ENCODE measurements around the gene STAG2. TPM values are rescaled to one million over a fixed set of nuclear protein-coding genes. Genes with fewer than 3 reads are reported as not detected.

STAG2 gene
- total and polyA plus RNA-seq, 2 donors (not counting 3 experiments of a cell fraction or from before 2014, with no cell fraction given), result 12.7 to 55.9 TPM

DNA sequence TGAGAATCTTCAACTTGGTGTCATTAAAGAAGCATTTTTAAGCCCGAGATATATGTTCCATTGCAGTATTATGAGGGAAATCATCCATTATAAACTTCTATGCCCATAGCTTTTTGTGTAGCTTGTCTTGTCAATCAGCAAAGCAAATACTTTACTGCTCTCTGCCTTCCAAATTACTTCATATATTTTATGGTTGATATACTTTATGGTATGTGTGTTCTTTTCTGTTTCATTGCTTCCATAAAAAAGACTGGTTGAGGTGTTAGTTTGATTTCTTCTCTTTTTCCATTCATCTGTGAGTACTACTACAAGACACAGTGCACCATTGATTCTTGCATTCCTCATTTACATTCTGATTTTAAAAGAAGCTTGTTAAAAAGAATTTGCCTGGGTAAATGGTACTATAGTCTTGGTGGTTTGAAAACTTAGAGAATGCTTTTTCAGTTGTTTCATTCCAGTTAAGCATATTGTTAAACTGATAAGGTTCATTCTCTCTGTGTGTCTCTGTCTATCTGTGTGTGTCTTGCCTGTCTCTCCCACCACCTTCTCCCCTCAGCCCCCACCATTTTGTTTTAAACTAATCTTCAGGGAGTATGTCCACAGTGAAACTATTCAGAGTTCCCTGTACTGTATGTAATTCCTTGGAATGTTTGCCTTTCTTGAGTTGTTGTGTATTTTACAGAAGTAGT lies 27.1 kb downstream of the STAG2 start:
- CTCF ChIA-PET, result no interaction called here
- dilution Hi-C loops (cut with MboI; ENCODE audit: extremely low pct_ligation_motif_present, low sequenced_read_pairs), result no loop called here
- H3K9me3 ChIP-seq (replicated peaks; ENCODE audit: control insufficient read depth, insufficient read depth, low read length), result no peaks in the 10 kb centered on the region
- H4K20me1 ChIP-seq (replicated peaks; ENCODE audit: control insufficient read depth, extremely low read depth, insufficient read depth, low read length), result no peaks in the 10 kb centered on the region
- H3K79me2 ChIP-seq (ENCODE audit: control insufficient read depth, insufficient read depth, low read length), result peaks cover 80% of the 10 kb centered on the region
- peaks cover 3% of the 10 kb centered on the region for H3K4me1 ChIP-seq (ENCODE audit: control insufficient read depth, extremely low read depth, insufficient read depth, low read length)
- no peak overlapping the region for H2AFZ ChIP-seq (ENCODE audit: low read depth, low read length)
- H3K27ac ChIP-seq (ENCODE audit: insufficient read depth, low read depth, low read length), result no peak overlapping the region
- no peaks in the 10 kb centered on the region for H3K27me3 ChIP-seq (ENCODE audit: control insufficient read depth in 2 of 2, insufficient read depth in 2 of 2, low read length in 2 of 2)
- no peak overlapping the region for H3K4me3 ChIP-seq (replicated peaks in 1 of 3; ENCODE audit: insufficient read depth in 1 of 3, low read depth in 1 of 3, low read length in 3 of 3)
- BruUV-seq (replicated peaks), result no TSS peak
- TF ChIP-seq, protein P1, sequence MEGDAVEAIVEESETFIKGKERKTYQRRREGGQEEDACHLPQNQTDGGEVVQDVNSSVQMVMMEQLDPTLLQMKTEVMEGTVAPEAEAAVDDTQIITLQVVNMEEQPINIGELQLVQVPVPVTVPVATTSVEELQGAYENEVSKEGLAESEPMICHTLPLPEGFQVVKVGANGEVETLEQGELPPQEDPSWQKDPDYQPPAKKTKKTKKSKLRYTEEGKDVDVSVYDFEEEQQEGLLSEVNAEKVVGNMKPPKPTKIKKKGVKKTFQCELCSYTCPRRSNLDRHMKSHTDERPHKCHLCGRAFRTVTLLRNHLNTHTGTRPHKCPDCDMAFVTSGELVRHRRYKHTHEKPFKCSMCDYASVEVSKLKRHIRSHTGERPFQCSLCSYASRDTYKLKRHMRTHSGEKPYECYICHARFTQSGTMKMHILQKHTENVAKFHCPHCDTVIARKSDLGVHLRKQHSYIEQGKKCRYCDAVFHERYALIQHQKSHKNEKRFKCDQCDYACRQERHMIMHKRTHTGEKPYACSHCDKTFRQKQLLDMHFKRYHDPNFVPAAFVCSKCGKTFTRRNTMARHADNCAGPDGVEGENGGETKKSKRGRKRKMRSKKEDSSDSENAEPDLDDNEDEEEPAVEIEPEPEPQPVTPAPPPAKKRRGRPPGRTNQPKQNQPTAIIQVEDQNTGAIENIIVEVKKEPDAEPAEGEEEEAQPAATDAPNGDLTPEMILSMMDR (IDR thresholded peaks at IDR 0.05; ENCODE audit: extremely low read depth in 1 of 2, insufficient read depth in 1 of 2, low read depth in 1 of 2, low read length in 2 of 2), result no peak
- TF ChIP-seq EZH2 (IDR thresholded peaks at IDR 0.05; ENCODE audit: borderline replicate concordance, low read depth, low read length, severe bottlenecking) (no peak), GATA2 (IDR thresholded peaks at IDR 0.05; ENCODE audit: insufficient read depth, insufficient read length, low read depth, low read length) (no peak), JUN (IDR thresholded peaks at IDR 0.05; ENCODE audit: borderline replicate concordance, insufficient read depth, insufficient read length, low read depth) (no peak), FOS (IDR thresholded peaks at IDR 0.05; ENCODE audit: borderline replicate concordance, insufficient read depth, low read length) (no peak), POLR2AphosphoS5 (IDR thresholded peaks at IDR 0.05; ENCODE audit: insufficient read depth, low read depth, low read length) (no peak), MYC (IDR thresholded peaks at IDR 0.05; ENCODE audit: low read depth, low read length) (no peak), POLR2A (IDR thresholded peaks at IDR 0.05; ENCODE audit: low read depth, low read length) (no peak)
- TF ChIP-seq, protein P2, sequence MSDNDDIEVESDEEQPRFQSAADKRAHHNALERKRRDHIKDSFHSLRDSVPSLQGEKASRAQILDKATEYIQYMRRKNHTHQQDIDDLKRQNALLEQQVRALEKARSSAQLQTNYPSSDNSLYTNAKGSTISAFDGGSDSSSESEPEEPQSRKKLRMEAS (IDR thresholded peaks at IDR 0.05; ENCODE audit: insufficient read depth, insufficient read length), result no peak
- FAIRE-seq (no peak), DNase-seq (ENCODE audit: low read depth, low spot score) (no peak)
- intact Hi-C loops (cut with micrococcal nuclease), result no loop called here
- POLR2A ChIA-PET, result no interaction called here
- H3K9me1 ChIP-seq (replicated peaks; ENCODE audit: control insufficient read depth, extremely low read depth, insufficient read depth, low read length), result no peaks in the 10 kb centered on the region
- H3K4me2 ChIP-seq (ENCODE audit: insufficient read depth, low read length), result no peak overlapping the region
- no peaks in the 10 kb centered on the region for H3K36me3 ChIP-seq (ENCODE audit: control insufficient read depth in 2 of 2, extremely low read depth in 1 of 2, insufficient read depth in 2 of 2, low read length in 2 of 2)
- no peak overlapping the region for H3K9ac ChIP-seq (replicated peaks; ENCODE audit: extremely low read depth, insufficient read depth, low read length)

Measured in endothelial cell of umbilical vein (primary cell).